ENCODE data around the gene LSM11.

The LSM11 gene

DNA sequence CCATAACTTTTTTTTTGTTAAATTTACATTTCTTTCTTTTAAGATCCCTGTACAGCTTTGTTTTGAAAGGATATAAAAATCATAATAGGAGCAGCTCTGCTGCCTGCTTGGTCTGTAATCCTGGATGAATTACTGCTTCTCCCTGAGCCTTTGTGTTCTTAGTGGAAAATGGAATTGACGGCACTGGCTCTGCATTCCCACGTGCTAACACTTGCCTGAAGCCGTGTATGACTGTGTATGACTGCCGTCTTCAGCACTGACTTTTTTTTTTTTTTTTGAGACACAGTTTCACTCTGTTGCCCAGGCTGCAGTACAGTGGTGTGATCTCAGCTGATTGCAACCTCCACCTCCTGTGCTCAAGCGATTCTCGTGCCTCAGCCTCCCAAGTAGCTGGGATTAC, 7.5 kb upstream of the LSM11 start:
- DNase-seq = no peak

- DNase-seq = no peak
These were observed 3.9 kb upstream of the LSM11 start for GRCh38 chr5:157739388-157740228.

DNA sequence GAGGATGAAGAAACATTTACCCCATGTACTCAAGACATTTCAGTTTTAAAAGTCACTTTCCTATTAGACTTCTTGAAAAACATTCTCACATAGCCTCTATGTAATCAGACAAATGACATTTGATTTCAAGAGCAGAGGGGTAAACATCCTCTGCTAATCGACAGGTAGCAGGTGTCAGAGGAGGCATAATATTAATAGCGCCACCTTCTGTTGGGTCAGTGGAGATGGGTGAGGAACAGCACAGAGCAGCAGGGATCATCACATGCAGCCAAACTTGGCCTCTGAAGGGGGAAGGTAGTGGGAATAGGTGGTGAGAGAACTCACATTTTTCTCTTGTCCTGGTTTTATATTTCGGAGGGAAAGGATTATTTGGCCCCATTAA, 3.3 kb upstream of the LSM11 start:
- no peak for DNase-seq

GRCh38 chr5:157741131-157741530, 2.4 kb upstream of the LSM11 start:
- DNase-seq = no peak

DNA sequence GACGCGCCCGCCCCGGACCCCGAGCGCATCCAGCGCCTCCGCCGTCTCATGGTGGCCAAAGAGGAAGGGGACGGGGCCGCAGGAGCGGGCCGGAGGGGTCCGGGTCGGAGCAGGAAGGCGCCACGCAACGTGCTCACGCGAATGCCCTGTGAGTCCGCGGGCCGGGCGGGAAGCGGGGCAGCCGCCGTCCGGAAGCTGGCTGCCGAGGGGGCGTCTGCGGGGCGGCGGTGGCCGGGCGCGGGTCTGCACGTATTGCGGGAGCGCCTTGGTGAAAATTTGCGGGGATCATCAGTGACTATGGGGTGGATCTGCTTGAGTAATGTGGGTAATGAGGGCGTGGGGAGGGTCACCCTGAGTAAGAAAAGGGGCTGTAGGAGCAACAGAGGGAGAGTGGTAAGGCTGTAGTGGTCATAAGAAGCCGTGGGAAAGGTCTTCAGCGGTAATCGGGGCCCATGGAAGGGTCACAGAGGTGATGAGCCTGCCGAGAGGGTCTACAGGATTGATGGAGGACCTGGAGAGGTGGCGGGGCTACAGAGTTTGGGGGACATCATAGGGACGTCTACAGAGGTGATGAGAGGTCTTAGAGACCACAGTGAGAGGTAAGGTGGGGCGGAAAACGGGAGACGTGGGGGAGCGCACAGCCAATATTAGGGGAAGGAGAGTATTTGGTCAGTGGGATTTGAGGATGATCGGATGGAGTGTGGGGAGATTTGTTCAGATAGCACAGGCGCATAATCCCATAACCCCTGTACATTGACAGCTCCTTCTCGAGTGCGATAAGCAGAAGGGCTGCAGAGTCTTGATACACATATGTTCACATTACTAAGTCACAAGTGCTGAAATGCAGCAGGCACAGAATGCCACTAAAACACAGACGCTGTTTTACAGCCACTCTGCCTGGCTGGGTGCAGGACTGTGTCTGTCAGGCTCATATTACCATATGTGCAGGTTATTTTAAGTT, 819 bp downstream of the LSM11 start:
- DNase-seq = no peak

- DNase-seq = no peak
These were observed 1.5 kb downstream of the LSM11 start for GRCh38 chr5:157745041-157745456.

- no peak for DNase-seq
These were observed 3.7 kb downstream of the LSM11 start for GRCh38 chr5:157747173-157747740.

DNA sequence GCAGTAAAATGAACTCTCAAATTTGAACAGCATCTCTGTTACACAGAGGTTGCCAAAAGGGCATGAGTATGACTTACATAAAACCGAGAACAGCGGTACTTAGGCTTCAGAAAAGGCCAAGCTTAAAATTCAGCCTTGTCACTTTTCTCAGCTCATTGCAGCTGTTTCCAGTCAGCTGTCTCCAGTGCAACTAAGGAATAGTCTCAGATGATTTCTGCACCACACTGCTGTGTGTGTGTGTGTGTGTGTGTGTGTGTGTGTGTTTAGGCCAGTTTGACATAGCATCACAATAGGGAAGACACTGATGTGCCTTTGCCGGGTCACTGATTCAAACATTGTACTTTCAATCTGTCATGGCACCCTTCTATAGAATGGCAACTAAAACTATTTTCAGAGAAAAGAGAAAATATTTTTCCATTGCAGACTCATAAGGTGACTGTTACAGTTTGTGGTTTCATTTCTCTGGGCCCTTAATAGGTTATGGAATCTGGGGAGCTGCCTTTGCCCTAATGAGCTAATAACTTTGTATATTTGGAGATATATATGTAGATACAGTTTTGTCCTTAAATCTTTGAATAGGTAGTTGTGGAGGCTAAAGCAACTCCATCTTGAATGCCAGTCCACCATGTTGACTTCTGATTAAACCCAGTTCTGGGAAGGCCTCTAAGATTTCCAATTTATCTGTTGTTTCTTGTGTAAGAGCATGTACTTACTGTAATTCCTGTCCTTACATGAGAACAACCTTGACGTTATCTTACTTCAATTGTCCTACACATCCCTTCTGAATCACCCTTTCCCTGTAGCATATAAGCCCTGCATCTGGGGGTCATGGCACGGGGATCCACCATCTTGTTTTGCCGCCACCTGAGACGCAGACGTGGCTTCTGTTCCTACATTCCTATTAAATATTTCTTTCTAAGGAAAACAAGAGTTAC, 4.5 kb downstream of the LSM11 start:
- no peak for DNase-seq

- no peak for DNase-seq
These were observed 5.4 kb downstream of the LSM11 start for GRCh38 chr5:157748760-157749461.

GRCh38 chr5:157749462-157749799, 5.9 kb downstream of the LSM11 start:
- DNase-seq = no peak

- no peak for DNase-seq
These were observed 6.8 kb downstream of the LSM11 start for GRCh38 chr5:157750320-157750719.

DNA sequence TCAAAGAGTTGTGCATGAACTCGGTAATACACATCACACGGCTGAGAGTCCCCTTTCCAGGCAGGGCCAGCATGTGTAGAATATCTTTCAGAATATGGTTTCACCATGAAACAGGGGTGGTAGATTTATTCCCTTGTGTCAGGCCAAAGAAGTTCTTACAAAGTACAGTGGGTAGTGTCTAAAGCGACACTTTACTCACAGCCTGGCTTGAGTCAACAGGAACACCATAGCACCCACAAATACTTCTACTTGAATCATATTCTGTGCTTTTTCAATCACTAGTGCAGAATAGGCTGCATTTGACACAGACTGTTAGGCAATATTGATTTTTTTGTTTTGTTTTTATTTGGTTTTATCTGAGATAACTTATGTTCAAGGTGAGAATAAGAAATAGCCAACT, 12.6 kb downstream of the LSM11 start:
- no peak for DNase-seq

DNA sequence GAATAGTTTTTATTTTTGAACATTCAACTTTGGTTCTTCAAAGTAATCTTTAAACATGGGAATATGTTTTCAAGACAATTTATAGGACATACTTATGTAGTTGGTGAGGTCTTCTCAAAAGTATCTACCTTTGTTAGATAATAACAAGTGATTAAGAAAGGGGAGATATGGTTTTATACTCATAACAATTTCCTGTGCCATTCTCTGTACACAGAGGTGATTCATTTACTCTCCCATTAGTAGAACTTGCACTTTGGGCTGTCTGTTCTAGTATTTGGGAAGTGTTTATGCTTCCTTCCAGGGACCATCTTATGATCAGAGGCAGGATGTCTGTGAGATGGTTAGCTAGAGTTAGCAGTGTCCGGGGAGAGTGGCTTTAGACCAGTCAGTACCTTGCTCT, 15.2 kb downstream of the LSM11 start:
- no peak for DNase-seq

DNA sequence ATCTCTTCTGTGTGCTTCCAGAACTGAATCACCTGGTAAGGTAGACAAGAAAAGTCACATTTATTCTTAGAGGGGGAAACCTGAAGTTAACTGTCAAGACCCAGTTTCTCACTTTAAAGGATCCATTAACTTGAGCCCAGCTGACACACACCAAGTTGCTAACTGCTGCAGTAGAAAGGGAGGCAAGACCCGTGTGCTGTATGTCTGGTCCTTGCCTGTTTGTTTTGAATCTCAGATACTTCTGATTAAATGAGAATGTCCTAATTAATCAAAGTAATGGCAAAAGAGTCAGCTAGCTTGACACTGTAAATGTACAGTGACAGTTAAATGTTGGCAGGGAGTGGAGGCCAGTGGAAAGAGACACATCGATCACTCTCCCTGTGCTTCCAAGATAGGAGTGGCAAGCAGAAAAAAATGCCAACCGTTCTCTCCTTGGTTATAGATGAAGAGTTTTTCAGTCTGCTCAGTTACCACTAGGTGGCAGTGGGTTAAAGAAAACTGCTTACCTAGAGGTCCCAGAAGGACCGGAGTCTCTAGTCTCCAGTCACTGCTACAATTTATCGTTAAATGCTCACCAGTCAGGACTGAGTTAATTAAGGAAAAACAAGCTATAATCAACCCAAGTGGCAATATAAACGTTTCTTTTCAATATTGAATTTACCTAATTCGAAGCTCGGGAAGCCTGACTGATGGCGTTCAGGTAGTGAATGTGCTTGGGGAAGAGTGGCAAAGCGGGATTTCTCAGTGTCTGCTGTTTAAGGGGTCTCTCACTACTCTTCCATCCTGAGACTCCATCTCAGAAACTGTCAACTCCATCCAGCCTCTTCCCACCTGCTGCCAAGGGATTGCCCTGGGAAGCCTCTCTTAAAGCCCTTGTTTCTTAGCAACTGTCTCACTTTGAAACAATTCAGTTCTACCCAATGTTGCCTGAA, 18.4 kb downstream of the LSM11 start:
- DNase-seq = no peak

DNA sequence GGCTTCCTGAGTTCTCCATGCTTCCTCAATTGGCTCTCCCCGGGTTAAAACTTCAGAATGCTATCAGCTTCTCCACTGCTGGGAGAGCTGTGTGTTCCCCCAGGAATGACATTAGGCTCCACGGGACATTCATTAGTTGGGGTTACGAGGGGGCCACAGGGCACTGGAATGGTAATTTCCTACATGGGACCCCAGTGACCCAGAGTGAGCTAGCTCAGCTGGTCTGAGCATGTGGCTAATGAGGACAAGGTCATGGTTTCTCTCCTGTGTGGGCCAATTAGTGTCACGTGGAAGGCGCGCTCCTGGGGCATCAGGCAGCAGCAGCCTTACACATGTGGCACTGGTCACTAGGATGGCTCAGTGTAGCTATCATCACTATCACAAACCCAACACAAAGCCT, 21.0 kb downstream of the LSM11 start:
- no peak for DNase-seq

DNA sequence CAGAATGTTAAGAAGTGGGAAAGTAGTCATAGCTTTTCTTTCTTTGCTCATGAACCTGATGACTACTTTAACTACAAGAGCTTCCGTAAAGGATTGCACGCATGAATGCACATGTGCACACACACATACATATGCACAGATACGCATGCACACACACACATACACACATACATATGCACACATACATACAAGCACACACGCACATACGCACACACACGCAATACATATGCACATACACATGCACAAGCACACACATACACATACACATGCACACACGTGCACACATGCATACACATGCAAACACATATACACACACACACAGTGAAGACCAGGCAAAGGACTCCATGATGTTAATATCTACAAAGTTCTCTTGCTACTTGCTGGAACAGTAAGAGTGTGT, 22.9 kb downstream of the LSM11 start:
- no peak for DNase-seq

- no peak for DNase-seq
These were observed 23.4 kb downstream of the LSM11 start for GRCh38 chr5:157766902-157767301.

DNA sequence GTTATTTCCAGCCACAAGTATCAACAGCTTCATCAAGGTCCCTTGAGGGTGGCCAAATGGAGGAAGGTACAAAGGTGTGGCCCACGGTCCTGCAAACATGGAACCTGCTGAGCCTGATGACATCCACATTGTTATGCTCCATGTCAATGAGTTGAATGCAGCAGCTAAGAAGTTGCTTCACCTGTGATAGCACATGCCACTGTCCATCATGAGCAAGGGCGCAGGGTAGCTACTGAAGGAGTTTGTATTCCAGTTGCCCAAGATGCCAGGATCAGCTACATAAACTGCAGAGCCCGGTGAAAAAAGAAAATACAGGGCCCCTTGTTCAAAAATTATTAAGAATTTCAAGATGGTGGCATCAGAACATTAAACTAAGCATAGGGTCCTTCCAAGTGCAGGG, 24.2 kb downstream of the LSM11 start:
- no peak for DNase-seq

- no peak for DNase-seq
These were observed 27.2 kb downstream of the LSM11 start for GRCh38 chr5:157770665-157771064.

- no peak for DNase-seq
These were observed 28.6 kb downstream of the LSM11 start for GRCh38 chr5:157772127-157772526.

All from NCI-H1092 (cell line).